Measurements from ENCODE around the gene CEACAM19.
"Not testable (repeated sequence)": the region's sequence is repeated elsewhere in the genome, so short reads cannot be mapped to it uniquely, and the experiment has no call there.

Gene CEACAM19

DNA sequence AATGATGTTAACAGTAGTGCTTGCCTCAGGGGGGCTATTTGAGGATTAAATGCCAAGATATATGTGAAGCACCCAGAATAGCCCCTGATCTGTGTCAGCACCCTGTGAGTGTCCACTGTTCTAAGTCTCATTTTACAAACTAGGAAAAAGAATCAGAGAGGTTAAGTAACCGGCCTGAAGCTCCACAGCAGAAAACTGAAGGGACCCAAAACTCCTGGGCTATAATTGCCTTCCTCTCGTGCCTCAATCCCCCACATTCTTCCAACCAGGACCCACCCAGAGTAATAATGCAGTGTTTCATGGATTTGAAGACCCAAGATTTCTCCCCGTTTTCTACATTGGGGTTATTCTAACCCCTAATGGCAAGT lies 25.2 kb upstream of the CEACAM19 start:
- DNase-seq = no peak

DNA sequence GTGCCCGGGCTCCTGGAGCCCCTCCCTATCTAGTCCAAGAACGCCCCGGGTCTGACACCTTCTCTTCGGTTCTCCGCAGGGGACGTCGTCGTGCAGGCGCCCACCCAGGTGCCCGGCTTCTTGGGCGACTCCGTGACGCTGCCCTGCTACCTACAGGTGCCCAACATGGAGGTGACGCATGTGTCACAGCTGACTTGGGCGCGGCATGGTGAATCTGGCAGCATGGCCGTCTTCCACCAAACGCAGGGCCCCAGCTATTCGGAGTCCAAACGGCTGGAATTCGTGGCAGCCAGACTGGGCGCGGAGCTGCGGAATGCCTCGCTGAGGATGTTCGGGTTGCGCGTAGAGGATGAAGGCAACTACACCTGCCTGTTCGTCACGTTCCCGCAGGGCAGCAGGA lies 24.1 kb upstream of the CEACAM19 start:
- no peak for DNase-seq

DNA sequence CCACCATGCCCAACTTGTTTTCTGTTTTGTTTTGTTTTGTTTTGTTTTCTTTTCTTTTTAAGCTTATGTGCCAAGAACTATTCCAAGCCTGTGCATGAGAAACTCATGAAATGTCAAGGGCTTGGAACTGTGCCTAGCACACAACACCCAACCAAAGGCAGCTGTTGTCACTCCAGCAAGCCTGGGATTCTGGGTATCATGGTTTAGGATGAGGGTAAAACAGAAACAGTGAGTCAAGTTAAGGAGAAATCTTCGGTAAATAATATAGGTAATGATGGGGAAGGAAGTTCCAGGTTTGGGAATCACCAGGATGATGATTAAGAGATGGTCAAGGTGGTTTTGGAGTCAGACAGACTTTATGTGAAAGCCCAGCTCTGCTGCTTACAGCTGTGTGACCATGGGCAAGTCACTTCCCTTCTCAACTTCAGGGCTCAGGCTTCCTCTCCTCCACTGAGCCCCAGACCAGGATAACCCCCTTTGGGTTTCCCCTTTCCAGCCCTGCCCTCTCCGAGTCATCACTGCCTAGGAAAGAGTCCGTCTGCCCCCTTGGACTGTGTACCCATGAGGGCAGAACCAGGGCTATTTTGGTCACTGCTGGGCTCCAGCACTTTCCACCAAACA lies 22.5 kb upstream of the CEACAM19 start:
- no peak for DNase-seq

DNA sequence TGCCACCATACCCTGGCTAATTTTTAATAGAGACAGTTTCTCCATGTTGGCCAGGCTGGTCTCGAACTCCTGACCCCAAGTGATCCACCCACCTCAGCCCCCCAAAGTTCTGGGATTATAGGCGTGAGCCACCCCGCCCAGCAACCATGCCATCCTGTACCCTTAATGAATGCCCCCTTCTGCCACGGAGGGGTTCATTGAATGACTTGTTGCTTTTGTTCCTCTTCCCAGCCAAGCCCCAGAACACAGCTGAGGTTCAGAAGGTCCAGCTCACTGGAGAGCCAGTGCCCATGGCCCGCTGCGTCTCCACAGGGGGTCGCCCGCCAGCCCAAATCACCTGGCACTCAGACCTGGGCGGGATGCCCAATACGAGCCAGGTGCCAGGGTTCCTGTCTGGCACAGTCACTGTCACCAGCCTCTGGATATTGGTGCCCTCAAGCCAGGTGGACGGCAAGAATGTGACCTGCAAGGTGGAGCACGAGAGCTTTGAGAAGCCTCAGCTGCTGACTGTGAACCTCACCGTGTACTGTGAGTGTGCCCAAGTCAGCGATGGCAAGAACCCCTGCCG lies 21.6 kb upstream of the CEACAM19 start:
- no peak for DNase-seq

DNA sequence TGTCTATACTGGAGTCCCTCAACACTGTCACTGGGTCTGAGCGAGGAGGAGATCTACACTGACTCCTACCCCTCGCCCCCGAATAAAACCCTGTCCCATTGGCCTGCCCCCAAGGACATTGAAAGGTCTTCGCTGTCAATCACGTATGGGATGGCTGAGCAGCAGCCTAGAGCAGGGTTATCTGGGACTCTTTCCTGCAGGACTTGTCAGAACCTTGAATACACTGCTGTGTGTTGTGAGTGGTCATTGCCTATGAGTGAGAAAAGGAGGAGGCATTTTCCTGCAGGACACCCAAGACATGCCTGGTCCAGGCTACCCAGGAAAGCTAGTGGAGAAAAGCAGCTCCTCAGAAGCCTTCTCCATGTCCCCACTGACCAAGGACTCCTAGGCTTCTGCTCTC lies 17.9 kb upstream of the CEACAM19 start:
- DNase-seq = no peak

DNA sequence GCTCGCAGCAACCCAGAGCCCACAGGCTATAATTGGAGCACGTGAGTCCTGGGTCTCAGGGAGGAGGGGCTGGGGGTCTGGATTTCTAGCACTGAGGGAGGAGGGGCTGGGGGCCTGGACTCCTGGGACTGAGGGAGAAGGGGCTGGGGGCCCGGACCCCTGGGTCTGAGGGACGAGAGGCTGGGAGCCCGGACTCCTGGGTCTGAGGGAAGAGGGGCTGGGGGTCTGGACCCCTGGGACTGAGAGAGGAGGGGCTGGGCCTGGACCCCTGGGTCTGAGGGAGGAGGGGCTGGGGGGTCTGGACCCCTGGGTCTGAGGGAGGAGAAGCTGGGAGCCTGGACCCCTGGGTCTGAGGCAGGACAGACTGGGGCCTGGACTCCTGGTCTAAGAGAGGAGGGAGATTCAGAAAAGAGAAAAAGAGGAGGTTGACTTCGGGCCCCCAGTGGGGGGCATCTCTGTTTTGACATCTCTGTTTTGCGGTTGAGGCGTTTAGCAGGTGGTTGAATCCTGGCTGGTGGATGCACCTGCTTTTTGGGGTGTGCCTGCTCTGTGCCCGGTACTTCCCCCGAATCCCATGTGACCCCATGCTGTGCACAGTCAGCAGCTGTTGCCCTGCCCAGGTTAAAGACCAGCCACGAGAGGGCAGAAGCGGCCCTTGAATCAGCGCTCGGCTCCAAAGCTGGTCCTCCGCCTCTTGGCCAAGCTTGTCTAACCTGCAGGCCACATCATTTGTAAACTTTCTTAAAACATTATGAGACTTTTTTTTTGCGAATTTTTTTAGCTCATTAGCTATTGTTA lies 17.1 kb upstream of the CEACAM19 start:
- peak; percentile 52 for DNase-seq

DNA sequence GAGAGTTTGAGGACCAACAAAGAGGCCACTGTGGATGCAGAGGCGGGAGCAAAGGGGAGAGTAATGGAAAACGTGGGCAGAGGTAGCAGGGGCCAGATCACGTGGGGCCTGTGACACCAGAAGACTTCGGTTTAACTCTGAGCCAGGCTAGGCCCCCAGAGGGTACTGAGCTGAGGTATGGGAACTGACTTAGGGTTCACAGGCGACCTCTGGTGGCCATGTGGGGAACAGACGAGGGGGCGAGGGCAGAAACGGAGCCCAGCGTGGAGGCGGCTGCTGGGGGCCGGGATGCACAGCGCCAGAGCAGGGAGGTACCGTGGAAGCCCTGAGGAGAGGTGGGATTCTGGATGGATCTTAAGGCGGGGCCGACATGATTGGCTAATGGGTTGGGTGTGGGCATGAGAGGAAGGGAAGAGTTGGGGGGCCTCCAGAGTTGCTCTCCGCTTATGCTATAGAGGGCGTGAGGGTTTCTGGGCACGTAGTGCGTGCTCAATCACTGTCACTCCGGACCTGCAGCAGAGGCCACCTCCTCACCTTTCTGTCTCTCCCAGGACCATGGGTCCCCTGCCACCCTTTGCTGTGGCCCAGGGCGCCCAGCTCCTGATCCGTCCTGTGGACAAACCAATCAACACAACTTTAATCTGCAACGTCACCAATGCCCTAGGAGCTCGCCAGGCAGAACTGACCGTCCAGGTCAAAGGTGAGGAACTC lies 13.9 kb upstream of the CEACAM19 start:
- peak; percentile 47 for DNase-seq

DNA sequence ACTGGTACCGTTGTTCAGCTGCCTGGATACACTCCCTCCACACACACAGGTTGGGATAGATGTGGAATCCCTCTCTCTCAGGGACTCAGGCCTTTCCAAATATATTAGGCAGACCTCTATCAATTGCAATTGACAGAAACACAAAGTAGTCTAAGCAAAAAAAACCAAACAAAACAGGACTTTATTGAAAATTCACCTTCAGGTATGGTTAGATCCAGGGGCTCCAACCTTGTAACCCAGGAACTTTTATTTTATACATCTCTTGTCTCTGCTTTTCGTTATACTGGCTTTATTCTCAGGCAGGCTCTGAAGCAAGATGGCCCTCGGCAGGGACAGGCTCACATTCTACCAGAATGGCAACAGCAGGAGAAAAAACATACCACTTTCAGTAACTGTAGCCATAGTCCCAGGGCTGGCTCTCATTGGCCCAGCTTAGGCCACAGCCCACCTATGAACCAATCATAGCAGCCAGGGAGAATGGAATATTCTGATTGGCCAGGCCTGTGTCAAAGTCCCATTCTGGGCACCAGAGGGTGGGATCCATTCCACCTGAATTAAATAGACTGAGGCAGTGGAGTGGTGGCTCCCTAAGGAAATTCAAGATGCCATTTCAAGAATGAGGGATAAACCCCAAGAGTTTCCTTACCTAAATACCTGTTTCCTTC lies 13.1 kb upstream of the CEACAM19 start:
- no peak for DNase-seq

DNA sequence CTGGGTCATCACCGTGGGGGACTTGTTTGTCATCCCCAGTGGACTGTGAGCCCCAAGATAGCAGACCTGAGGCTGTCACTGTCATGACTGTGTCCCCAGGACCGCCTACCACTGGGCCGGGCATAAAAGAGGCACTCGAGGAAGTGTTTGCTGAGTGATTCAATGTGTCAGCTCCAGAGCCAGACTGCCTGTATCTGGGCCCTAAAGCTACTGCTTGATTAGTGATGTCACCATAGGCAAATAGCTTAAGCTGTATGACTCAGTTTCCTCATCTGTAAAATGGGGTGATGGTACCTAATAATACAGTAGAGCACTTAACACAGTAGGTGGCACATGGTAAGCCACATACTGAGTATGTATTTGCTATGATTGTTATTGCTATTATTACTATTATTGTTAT lies 11.2 kb upstream of the CEACAM19 start:
- no peak for DNase-seq

DNA sequence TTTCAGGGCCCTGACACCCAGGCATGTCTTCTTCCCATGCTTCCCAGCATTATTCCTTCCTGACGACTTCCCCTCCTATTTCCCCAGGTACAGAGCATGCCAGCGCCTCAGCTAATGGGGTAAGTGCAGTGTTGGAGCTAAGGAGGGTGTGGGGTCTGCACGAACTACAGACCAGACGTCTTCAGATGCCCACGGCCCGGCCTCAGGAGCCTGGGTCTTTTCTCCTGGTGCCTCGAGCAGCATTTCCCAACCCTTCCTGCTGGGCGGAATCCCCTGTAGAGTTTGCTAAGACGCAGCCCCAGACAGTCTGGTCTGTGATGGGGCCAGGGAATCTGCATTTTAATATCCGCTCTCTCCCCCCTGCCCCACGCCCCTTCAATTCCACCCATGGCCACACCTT lies 10.1 kb upstream of the CEACAM19 start:
- no peak for DNase-seq

DNA sequence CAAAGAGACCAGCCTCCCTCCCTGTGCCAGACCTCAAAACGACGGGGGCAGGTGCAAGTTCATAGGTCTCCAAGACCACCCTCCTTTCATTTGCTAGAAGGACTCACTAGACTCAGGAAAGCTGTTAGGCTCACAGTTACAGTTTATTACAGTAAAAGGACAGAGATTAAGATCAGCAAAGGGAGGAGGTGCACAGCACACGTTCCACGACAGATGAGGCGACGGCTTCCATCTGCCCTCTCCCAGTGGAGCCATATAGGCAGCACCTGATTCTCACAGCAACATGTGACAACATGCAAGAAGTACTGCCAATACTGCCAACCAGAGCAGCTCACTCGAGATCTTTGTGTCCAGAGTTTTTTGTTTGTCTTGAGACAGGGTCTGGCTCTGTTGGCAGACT lies 9.4 kb upstream of the CEACAM19 start:
- DNase-seq = no peak

DNA sequence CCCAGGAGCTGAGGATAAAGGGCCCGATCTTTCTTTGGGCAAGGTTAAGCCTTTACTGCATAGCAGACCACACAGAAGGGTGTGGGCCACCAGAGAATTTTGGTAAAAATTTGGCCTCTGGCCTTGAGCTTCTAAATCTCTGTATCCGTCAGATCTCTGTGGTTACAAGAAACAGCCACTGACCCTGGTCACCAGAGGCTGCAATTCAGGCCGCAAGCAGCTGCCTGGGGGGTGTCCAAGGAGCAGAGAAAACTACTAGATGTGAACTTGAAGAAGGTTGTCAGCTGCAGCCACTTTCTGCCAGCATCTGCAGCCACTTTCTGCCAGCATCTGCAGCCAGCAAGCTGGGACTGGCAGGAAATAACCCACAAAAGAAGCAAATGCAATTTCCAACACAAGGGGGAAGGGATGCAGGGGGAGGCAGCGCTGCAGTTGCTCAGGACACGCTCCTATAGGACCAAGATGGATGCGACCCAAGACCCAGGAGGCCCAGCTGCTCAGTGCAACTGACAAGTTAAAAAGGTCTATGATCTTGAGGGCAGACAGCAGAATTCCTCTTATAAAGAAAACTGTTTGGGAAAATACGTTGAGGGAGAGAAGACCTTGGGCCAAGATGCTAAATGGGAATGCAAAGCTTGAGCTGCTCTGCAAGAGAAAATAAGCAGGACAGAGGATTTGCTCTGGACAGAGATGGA lies 8.4 kb upstream of the CEACAM19 start:
- no peak for DNase-seq

DNA sequence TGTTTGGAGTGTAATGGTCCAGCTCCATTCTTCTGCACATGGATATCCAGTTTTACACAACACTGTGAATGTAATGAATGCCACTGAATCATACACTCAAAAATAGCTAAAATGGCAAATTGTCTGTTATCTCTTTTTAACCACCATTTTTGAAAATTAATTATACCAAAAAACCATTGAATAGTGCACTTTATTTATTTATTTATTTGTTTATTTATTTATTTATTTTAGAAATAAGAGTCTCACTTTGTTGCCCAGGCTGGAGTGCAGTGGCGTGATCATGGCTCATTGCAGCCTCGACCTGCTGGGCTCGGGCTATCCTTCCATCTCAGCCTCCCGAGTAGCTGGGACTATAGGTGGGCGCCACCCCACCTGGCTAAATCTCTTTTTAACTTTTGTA lies 7.3 kb upstream of the CEACAM19 start:
- DNase-seq = no peak

DNA sequence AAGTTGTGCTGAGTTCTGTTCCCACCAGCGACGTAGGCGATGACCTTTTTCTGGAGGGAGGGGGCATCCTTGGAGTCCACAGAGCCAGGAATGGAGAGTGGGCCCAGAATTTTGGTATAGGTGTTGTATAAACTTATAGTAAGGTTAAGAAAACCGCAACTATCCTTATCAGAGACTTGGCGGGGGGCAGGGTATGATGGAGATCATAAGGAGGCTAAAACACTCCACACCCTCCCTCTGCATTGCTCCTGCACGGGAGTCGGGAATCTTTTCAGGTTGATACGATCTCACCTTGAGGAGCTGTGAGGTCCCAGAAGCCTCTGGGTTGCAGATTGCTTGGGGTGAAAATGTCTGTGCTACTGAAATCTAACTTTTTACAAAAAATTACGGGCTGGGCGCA lies 6.3 kb upstream of the CEACAM19 start:
- no peak for DNase-seq

DNA sequence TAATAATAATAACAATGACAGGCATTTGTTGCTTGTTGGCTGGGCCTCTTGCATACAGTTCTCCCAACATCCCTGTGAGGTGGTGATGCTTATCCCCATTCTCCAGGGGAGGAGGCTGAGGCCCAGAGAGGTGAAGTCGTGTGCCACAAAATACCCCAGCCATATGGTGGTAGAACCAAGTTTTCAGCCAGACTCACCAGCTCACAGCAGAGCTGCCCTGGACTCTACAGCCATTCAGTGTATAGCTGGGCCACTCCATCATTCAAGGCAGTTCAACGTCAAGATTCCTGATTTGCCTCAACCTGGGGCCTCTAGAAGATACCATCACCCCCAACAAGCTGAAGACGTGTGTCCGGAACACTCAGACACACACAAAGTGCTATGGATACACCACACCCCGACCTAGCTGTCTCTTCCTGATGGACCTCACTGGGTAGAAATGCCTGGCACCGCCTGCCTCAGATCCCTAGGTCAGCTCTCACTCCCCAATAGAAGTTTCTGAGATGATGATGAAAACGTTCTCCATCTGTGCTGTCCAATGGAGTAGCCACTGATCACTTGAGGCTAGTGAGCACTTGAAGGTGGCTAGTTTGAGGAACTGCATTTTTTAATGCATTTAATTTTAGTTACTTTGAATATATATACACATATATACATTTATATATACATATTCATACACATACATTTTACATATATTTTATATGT lies 4.3 kb upstream of the CEACAM19 start:
- DNase-seq = no peak

DNA sequence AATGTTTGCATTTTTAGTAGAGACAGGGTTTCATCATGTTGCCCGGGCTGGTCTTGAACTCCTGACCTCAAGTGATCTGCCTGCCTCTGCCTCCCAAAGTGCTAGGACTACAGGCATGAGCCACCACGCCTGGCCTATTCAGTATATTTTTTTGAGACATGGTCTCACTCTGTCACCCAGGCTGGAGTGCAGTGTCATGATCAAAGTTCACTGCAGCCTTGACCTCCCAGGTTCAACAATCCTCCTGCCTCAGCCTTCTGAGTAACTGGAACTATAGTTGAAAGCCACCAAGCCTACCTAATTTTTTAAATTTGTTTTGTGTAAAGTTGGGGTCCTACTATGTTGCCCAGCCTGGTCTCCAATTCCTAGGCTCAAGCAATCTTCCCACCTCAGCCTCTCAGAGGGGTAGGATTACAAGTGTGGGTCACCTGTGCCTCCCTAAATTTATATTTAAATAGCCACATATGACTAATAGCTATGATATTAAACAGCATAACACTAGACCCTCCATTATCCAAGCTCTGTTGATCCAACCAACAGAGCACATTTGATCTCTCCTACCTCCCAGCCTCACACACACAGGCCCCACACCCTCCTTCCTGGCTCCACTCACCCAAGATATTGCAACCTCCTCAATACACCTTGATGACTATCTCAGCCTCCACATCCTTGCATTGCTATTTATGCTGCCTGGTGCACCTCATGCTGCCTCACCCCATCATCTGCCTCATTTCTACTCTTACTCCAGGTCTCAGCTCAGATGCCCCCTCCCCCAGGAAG lies 2.1 kb upstream of the CEACAM19 start:
- DNase-seq = no peak

DNA sequence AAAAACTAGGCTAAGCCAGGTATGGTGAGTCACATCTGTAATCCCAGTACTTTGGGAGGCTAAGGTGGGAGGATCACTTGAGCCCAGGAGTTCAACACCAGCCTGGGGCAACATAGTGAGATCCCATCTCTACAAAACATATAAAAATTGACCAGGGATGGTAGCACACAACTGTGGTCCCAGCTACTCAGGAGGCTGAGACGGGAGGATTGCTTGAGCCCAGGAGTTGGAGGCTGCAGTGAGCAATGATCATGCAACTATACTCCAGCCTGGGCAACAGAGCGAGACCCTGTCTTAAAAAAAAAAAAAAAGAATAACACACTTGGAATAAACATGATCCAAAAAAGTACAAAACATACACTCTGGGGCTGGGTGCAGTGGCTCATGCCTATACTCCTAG lies 1.3 kb upstream of the CEACAM19 start:
- DNase-seq = not testable (repeated sequence)

DNA sequence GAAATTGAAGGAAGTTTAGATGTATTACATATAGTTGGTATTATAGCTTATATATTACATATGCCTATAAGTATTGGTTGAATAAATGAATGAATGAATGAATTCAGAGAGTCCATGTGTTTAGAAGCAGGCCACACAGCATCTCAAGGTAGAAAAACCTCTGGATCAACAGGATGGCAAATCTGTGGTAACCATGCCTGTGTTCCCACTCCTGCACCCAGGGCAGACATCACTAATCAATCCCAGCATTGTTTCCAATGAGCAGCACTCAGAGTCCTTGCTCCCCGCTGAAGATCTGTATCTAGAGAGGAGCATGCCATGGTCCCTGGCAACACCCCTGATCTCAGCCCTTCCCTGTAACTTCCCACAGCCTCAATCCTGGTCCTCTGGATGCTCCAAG lies 944 bp downstream of the CEACAM19 start:
- no peak for DNase-seq

DNA sequence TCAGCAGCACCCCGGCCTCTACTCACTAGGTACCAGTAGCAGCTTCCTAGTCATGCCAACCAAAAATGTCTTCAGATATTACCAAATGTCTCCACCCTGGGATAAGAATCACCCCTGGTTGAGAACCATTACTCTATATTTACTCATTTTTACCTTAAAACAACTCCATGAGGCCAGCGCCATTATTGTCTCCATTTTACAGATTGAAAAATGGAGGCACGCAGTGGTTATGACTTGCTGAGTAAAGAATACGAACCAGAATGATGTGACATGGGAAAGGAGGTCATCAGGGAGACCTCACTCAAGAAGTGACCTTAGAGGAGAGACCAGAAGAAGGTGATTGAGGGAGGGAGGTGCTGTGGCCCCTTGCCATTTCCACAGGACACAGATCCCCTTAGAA lies 2.2 kb downstream of the CEACAM19 start:
- DNase-seq = no peak

DNA sequence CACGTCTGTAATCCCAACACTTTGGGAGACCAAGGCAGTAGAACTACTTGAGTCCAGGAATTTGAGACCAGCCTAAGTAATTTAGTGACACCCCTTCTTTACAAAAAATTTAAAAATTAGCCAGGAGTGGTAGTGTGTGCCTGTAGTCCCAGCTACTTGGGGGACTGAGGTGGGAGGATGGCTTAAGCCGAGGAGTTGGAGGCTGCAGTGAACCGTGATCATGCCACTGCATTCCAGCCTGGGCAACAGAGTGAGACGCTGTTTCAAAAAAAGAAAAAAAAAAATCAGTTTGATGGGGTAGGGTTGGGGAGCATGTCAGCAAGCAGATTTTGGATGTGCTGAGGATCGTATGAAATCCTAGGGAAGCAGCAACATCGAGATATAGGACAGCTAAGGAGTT lies 4.2 kb downstream of the CEACAM19 start:
- DNase-seq = no peak
